IPS-11a (cell line): ENCODE results near the gene HTR5A.

Experiments
- H3K4me3 ChIP-seq: one replicate; pipeline ENCODE4 v1.5.1; 2013; ENCODE audit warnings: low read depth, low read length, control low read depth

The HTR5A gene

GRCh38 chr7:155136619-155137243 is 66.6 kb downstream of the HTR5A start:
- no peak overlapping the region for H3K4me3 ChIP-seq
